Neuronal stem cell (in vitro differentiated cells): ENCODE measurements around the gene ERP27.

ENCODE experiments used
- DNase-seq: peaks from one replicate; pipeline ENCODE4 v3.0.0-alpha.2; 2013; ENCODE audit warnings: low spot score
- H2AFZ ChIP-seq: one replicate; pipeline ENCODE4 v1.6.1; 2013; ENCODE audit warnings: mild to moderate bottlenecking, low read length, inconsistent platforms
- H2AK5ac ChIP-seq: 2 replicates; pipeline ENCODE4 v1.6.1; 2013; ENCODE audit warnings: low read depth, mild to moderate bottlenecking, inconsistent platforms, low read length, moderate library complexity, mixed read lengths
- H2BK120ac ChIP-seq: 2 replicates; pipeline ENCODE4 v1.6.1; 2013; ENCODE audit warnings: low read depth, mild to moderate bottlenecking, inconsistent platforms, low read length, moderate library complexity, mixed read lengths
- H2BK12ac ChIP-seq: one replicate; pipeline ENCODE4 v1.6.1; 2013; ENCODE audit warnings: low read length, inconsistent platforms
- H2BK15ac ChIP-seq: 2 replicates; pipeline ENCODE4 v1.6.1; 2013; ENCODE audit warnings: mild to moderate bottlenecking, low read length, inconsistent platforms, mixed read lengths
- H2BK5ac ChIP-seq: one replicate; pipeline ENCODE4 v1.6.1; 2013; ENCODE audit warnings: inconsistent platforms, mild to moderate bottlenecking, low read length, moderate library complexity
- H3K14ac ChIP-seq: one replicate; pipeline ENCODE4 v1.6.1; 2013; ENCODE audit warnings: low read length, inconsistent platforms
- H3K18ac ChIP-seq: 2 replicates; pipeline ENCODE4 v1.6.1; 2013; ENCODE audit warnings: low read length, inconsistent platforms
- H3K23ac ChIP-seq: 2 replicates; pipeline ENCODE4 v1.6.1; 2013; ENCODE audit warnings: low read depth, mild to moderate bottlenecking, mixed read lengths, low read length, inconsistent platforms; ENCODE audit not compliant: poor library complexity
- H3K27ac ChIP-seq: replicated peaks from 3 replicates; pipeline ENCODE4 v1.5.1; 2013; ENCODE audit warnings: low read length, inconsistent platforms
- H3K27me3 ChIP-seq, 3 experiments: 2 replicates each; pipeline ENCODE4 v1.6.1; 2013; ENCODE audit warnings: low read length in 3 of 3, mild to moderate bottlenecking in 2 of 3, inconsistent platforms in 1 of 3, low read depth in 1 of 3, mixed read lengths in 1 of 3, moderate library complexity in 1 of 3; ENCODE audit not compliant: control insufficient read depth in 3 of 3, insufficient read depth in 3 of 3
- H3K36me3 ChIP-seq, 2 donors: replicated peaks in 1 of 2; 2 replicates each; pipeline ENCODE4 v1.6.1; 2013; ENCODE audit warnings: low read length in 2 of 2; ENCODE audit not compliant: control insufficient read depth in 2 of 2, insufficient read depth in 2 of 2
- H3K4ac ChIP-seq: 2 replicates; pipeline ENCODE4 v1.6.1; 2013; ENCODE audit warnings: inconsistent platforms, mild to moderate bottlenecking, low read length, moderate library complexity
- H3K4me1 ChIP-seq, 2 donors: 1 replicate in 1 of 2; 2 replicates in 1 of 2; pipeline ENCODE4 v1.6.1; 2013; ENCODE audit warnings: low read length in 2 of 2, low read depth in 1 of 2; ENCODE audit not compliant: control insufficient read depth in 2 of 2, insufficient read depth in 1 of 2
- H3K4me2 ChIP-seq: one replicate; pipeline ENCODE4 v1.6.1; 2013; ENCODE audit warnings: mild to moderate bottlenecking, low read length, inconsistent platforms; ENCODE audit not compliant: insufficient read depth, poor library complexity, severe bottlenecking
- H3K4me3 ChIP-seq, 2 donors: 2 replicates each; pipeline ENCODE4 v1.5.1; 2013; ENCODE audit warnings: low read length in 2 of 2, mild to moderate bottlenecking in 2 of 2, inconsistent platforms in 1 of 2, moderate library complexity in 1 of 2
- H3K79me1 ChIP-seq: one replicate; pipeline ENCODE4 v1.6.1; 2013; ENCODE audit warnings: low read depth, mild to moderate bottlenecking, inconsistent platforms, low read length, moderate library complexity
- H3K9ac ChIP-seq: one replicate; pipeline ENCODE4 v1.6.1; 2013; ENCODE audit warnings: mild to moderate bottlenecking, low read depth, low read length, inconsistent platforms; ENCODE audit not compliant: poor library complexity
- H3K9me3 ChIP-seq, 2 donors: replicated peaks in 1 of 2; 2 replicates each; pipeline versions ENCODE3 to v1.6.1; 2013; ENCODE audit warnings: low read length in 2 of 2, mild to moderate bottlenecking in 2 of 2, inconsistent platforms in 1 of 2, low read depth in 1 of 2, mixed read lengths in 1 of 2, moderate library complexity in 1 of 2; ENCODE audit not compliant: control insufficient read depth in 2 of 2, insufficient read depth in 1 of 2
- H4K8ac ChIP-seq: one replicate; pipeline ENCODE4 v1.6.1; 2013; ENCODE audit warnings: low read depth, mild to moderate bottlenecking, inconsistent platforms, low read length, moderate library complexity
- H4K91ac ChIP-seq: one replicate; pipeline ENCODE4 v1.6.1; 2013; ENCODE audit warnings: low read length, low read depth, mild to moderate bottlenecking, inconsistent platforms; ENCODE audit not compliant: poor library complexity
- WGBS, 2 donors: extraction: QIAGEN DNeasy Blood & Tissue Kit; methylation state at CpG; one replicate each; pipeline ENCODE4 v1.1.7; 2013; ENCODE audit warnings: missing lambda C conversion rate in 2 of 2, mixed read lengths in 1 of 2; ENCODE audit not compliant: insufficient read length in 2 of 2, insufficient replicate concordance in 1 of 2; ENCODE audit errors: extremely low coverage in 2 of 2; 5-methylcytosine and 5-hydroxymethylcytosine counted together

ERP27 gene

GRCh38 chr12:14959126-14959440 is 20.7 kb upstream of the ERP27 start:
- Histone ChIP-seq H2BK12ac (no peak overlapping the region), H2AK5ac (no peak overlapping the region), H3K27ac (no peak overlapping the region), H3K9me3 (no peaks in the 10 kb centered on the region), H2AFZ (no peak overlapping the region), H4K91ac (no peak overlapping the region), H3K14ac (no peak overlapping the region), H3K36me3 (no peaks in the 10 kb centered on the region), H3K4ac (no peak overlapping the region), H4K8ac (no peak overlapping the region), H2BK120ac (no peak overlapping the region), H2BK5ac (no peak overlapping the region), H3K23ac (no peak overlapping the region), H3K9ac (no peak overlapping the region), H3K4me1 (no peaks in the 10 kb centered on the region), H3K27me3 (no peaks in the 10 kb centered on the region), H3K4me3 (no peak overlapping the region), H3K18ac (no peak overlapping the region), H2BK15ac (no peak overlapping the region), H3K79me1 (no peaks in the 10 kb centered on the region), H3K4me2 (no peak overlapping the region)
- WGBS, 2 donors = no CpG with 5 or more reads among the region's 10 CpGs
- DNase-seq = no peak

- no peaks in the 10 kb centered on the region for H3K27me3 ChIP-seq
- H2AK5ac ChIP-seq = no peak overlapping the region
- no peaks in the 10 kb centered on the region for H3K36me3 ChIP-seq
- no peak overlapping the region for H3K4ac ChIP-seq
- H2BK15ac ChIP-seq = no peak overlapping the region
- no peak overlapping the region for H3K4me2 ChIP-seq
- no peak overlapping the region for H3K9ac ChIP-seq
- no peak overlapping the region for H2AFZ ChIP-seq
- H2BK5ac ChIP-seq = no peak overlapping the region
- WGBS, 2 donors = no CpG with 5 or more reads among the region's 11 CpGs
- no peak overlapping the region for H3K4me3 ChIP-seq
- no peaks in the 10 kb centered on the region for H3K79me1 ChIP-seq
- no peak overlapping the region for H3K23ac ChIP-seq
- no peaks in the 10 kb centered on the region for H3K9me3 ChIP-seq
- H3K27ac ChIP-seq = no peak overlapping the region
- DNase-seq = no peak
- H4K91ac ChIP-seq = no peak overlapping the region
- no peak overlapping the region for H2BK120ac ChIP-seq
- no peak overlapping the region for H2BK12ac ChIP-seq
- H3K4me1 ChIP-seq = no peaks in the 10 kb centered on the region
- H4K8ac ChIP-seq = no peak overlapping the region
- H3K14ac ChIP-seq = no peak overlapping the region
- H3K18ac ChIP-seq = no peak overlapping the region
Observed at GRCh38 chr12:14958361-14959125, 20.2 kb upstream of the ERP27 start.

GRCh38 chr12:14957551-14958168 is 19.3 kb upstream of the ERP27 start:
- 100% methylated on average over 1 of the region's 5 CpGs for WGBS, 2 donors
- Histone ChIP-seq H2BK15ac (no peak overlapping the region), H3K9me3 (no peaks in the 10 kb centered on the region), H2BK120ac (no peak overlapping the region), H3K4ac (no peak overlapping the region), H3K4me3 (no peak overlapping the region), H2BK5ac (no peak overlapping the region), H4K91ac (no peak overlapping the region), H3K27me3 (no peaks in the 10 kb centered on the region), H3K27ac (no peak overlapping the region), H2AFZ (no peak overlapping the region), H3K23ac (no peak overlapping the region), H3K9ac (no peak overlapping the region), H2AK5ac (no peak overlapping the region), H4K8ac (no peak overlapping the region), H3K36me3 (no peaks in the 10 kb centered on the region), H3K4me1 (no peaks in the 10 kb centered on the region), H3K79me1 (no peaks in the 10 kb centered on the region), H2BK12ac (no peak overlapping the region), H3K14ac (no peak overlapping the region), H3K4me2 (no peak overlapping the region), H3K18ac (peak overlapping the region; percentile 2)
- no peak for DNase-seq

GRCh38 chr12:14956905-14957304 is 18.6 kb upstream of the ERP27 start:
- no peak overlapping the region for H2AFZ ChIP-seq
- no peak overlapping the region for H3K4me2 ChIP-seq
- H3K36me3 ChIP-seq = no peaks in the 10 kb centered on the region
- no peak overlapping the region for H3K14ac ChIP-seq
- no peaks in the 10 kb centered on the region for H3K79me1 ChIP-seq
- no peak for DNase-seq
- H4K91ac ChIP-seq = no peak overlapping the region
- no peaks in the 10 kb centered on the region for H3K27me3 ChIP-seq
- no peaks in the 10 kb centered on the region for H3K4me1 ChIP-seq
- H3K9ac ChIP-seq = no peak overlapping the region
- no CpG with 5 or more reads among the region's 2 CpGs for WGBS, 2 donors
- H4K8ac ChIP-seq = no peak overlapping the region
- H3K23ac ChIP-seq = no peak overlapping the region
- no peak overlapping the region for H3K27ac ChIP-seq
- no peak overlapping the region for H3K4me3 ChIP-seq
- H3K18ac ChIP-seq = no peak overlapping the region
- no peak overlapping the region for H2BK15ac ChIP-seq
- H2BK5ac ChIP-seq = no peak overlapping the region
- no peaks in the 10 kb centered on the region for H3K9me3 ChIP-seq
- no peak overlapping the region for H2BK12ac ChIP-seq
- no peak overlapping the region for H2AK5ac ChIP-seq
- no peak overlapping the region for H2BK120ac ChIP-seq
- no peak overlapping the region for H3K4ac ChIP-seq
